Measurements from ENCODE around the gene MAT1A. TPM values are rescaled to one million over a fixed set of nuclear protein-coding genes. Genes with fewer than 3 reads are reported as not detected.

The MAT1A gene
- total RNA-seq (ENCODE audit: unreplicated experiment): not detected
- long read RNA-seq: 0 reads

DNA sequence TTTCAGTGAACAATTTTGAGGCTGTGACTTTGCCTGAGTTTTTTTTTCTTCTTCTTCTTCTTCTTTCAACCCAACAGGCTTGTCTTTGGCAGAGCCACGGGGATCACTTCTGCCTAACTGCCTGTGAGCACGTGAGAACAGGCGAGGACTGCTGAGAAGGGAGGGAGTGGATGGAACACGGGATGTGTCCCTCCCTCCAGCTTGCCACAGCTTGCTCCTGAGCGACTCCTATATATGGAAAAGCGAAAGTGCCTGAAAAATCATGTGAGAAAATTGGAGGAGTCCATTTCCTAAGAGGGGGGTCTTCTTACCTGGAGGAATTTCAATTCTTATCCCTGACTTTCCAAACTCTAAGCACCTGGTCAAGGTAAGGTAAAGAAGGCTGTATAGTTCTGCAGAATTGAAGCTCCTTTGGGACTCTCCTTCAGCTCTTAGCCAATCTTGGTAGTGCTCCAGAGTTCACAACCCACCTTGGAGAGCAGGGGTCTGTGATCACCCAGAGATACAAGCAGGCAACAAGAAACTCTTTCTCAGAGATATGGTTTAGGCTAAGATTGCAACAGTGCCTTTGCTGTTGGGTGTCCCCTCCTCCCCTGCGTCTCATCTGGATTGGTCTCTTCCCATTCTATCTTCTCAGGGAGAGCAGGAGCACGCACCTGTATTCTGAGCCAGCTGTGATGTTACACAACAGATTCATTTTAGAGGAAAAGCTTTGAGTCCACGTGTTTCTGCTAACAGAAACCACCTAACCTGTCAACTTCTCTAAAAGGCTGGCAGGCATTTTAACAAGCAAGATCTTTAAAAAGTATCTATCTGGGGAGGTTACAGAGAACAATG, at the start of gene MAT1A:
MAT1A (minus strand) TSS at position 208 of the 837 bp plus-strand sequence. CDS start 235 bp downstream, outside the sequence.
- TF ChIP-seq, protein P1, sequence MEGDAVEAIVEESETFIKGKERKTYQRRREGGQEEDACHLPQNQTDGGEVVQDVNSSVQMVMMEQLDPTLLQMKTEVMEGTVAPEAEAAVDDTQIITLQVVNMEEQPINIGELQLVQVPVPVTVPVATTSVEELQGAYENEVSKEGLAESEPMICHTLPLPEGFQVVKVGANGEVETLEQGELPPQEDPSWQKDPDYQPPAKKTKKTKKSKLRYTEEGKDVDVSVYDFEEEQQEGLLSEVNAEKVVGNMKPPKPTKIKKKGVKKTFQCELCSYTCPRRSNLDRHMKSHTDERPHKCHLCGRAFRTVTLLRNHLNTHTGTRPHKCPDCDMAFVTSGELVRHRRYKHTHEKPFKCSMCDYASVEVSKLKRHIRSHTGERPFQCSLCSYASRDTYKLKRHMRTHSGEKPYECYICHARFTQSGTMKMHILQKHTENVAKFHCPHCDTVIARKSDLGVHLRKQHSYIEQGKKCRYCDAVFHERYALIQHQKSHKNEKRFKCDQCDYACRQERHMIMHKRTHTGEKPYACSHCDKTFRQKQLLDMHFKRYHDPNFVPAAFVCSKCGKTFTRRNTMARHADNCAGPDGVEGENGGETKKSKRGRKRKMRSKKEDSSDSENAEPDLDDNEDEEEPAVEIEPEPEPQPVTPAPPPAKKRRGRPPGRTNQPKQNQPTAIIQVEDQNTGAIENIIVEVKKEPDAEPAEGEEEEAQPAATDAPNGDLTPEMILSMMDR (IDR thresholded peaks at IDR 0.05; ENCODE audit: partially characterized antibody, unreplicated experiment): no peak
- Mint-ChIP-seq H3K27ac (ENCODE audit: unreplicated experiment) (no peak within 1 kb of the TSS), H3K4me3 (ENCODE audit: unreplicated experiment) (no peak within 1 kb of the TSS), H3K4me1 (ENCODE audit: low read depth, unreplicated experiment) (no peaks in the 10 kb centered on the region), H3K9me3 (ENCODE audit: unreplicated experiment) (peaks cover 1% of the 10 kb centered on the region), H3K27me3 (ENCODE audit: unreplicated experiment) (peaks cover 3% of the 10 kb centered on the region), H3K36me3 (ENCODE audit: unreplicated experiment) (no peaks in the 10 kb centered on the region)
- no peak for DNase-seq

DNA sequence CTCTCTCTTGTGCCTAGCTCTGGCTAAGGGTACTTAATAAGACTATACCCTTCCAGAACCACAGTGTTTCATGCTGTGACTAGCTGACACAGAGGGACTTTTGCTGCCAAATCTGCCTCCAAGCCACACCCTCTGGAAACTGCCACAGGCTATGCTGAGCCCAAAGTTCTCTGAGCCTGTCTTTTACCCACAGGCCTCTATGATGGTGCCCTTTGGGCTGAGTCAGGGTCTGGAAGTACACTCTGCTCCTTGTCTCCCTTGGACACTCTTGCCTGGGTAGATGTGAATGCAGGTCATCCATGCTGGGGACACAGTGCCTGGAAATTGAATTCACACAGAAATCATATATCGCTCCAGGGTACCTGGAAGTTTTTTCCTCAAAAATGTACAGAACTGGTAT, 44.5 kb upstream of the MAT1A start:
- no peaks in the 10 kb centered on the region for H3K9me3 Mint-ChIP-seq (ENCODE audit: unreplicated experiment)
- no peak overlapping the region for H3K4me3 Mint-ChIP-seq (ENCODE audit: unreplicated experiment)
- H3K27ac Mint-ChIP-seq (ENCODE audit: unreplicated experiment): no peak overlapping the region
- no peak for DNase-seq
- TF ChIP-seq, protein P1 (IDR thresholded peaks at IDR 0.05; ENCODE audit: partially characterized antibody, unreplicated experiment): no peak
- H3K36me3 Mint-ChIP-seq (ENCODE audit: unreplicated experiment): no peaks in the 10 kb centered on the region
- no peaks in the 10 kb centered on the region for H3K4me1 Mint-ChIP-seq (ENCODE audit: low read depth, unreplicated experiment)
- no peaks in the 10 kb centered on the region for H3K27me3 Mint-ChIP-seq (ENCODE audit: unreplicated experiment)

DNA sequence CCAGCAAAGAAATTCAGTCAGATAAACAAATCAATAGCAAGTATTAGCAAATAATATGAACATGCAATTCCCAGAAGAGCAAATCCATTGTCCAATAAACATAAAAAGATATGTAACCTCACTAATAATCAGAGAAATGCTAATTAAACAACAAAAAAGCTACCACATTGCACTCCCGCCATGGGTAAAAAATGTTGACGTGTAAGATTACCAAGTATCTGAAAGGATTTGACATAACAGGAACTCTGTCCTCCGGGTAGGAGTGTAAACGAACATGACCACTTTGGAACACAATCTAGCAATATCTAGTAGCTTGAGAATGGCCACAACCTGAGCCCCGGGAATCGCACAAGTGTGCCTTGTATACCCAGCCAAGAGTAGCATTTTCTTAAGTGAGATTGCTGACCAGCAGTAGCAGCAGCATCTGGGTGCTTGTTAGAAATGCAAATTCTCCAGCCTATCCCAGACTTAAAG, 35.5 kb upstream of the MAT1A start:
- peaks cover 4% of the 10 kb centered on the region for H3K4me1 Mint-ChIP-seq (ENCODE audit: low read depth, unreplicated experiment)
- DNase-seq: no peak
- H3K4me3 Mint-ChIP-seq (ENCODE audit: unreplicated experiment): no peak overlapping the region
- H3K27ac Mint-ChIP-seq (ENCODE audit: unreplicated experiment): no peak overlapping the region
- H3K27me3 Mint-ChIP-seq (ENCODE audit: unreplicated experiment): peaks cover 2% of the 10 kb centered on the region
- H3K36me3 Mint-ChIP-seq (ENCODE audit: unreplicated experiment): no peaks in the 10 kb centered on the region
- TF ChIP-seq, protein P1 (IDR thresholded peaks at IDR 0.05; ENCODE audit: partially characterized antibody, unreplicated experiment): no peak
- H3K9me3 Mint-ChIP-seq (ENCODE audit: unreplicated experiment): no peaks in the 10 kb centered on the region

DNA sequence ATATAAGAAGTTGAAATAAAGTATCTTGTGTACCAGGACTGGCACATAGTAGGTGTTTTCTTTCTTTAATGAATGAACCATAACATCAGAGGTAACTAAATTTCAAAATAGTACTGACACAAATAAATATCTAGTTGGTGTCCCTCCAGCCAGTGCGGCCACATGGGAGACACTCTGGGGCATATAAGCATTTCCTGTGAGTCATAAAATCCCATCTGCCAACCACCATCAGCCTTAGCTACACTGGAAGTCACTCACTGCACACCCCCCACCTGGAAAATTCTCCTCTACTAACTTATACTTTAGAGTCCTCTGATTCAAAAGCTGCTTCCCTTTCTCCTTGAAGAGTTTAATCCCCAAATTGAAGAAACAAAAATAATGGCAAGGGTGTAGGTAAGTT, 34.6 kb upstream of the MAT1A start:
- DNase-seq: no peak
- H3K9me3 Mint-ChIP-seq (ENCODE audit: unreplicated experiment): no peaks in the 10 kb centered on the region
- H3K4me3 Mint-ChIP-seq (ENCODE audit: unreplicated experiment): no peak overlapping the region
- peaks cover 2% of the 10 kb centered on the region for H3K27me3 Mint-ChIP-seq (ENCODE audit: unreplicated experiment)
- TF ChIP-seq, protein P1 (IDR thresholded peaks at IDR 0.05; ENCODE audit: partially characterized antibody, unreplicated experiment): no peak
- H3K36me3 Mint-ChIP-seq (ENCODE audit: unreplicated experiment): no peaks in the 10 kb centered on the region
- H3K27ac Mint-ChIP-seq (ENCODE audit: unreplicated experiment): no peak overlapping the region
- H3K4me1 Mint-ChIP-seq (ENCODE audit: low read depth, unreplicated experiment): peaks cover 4% of the 10 kb centered on the region

DNA sequence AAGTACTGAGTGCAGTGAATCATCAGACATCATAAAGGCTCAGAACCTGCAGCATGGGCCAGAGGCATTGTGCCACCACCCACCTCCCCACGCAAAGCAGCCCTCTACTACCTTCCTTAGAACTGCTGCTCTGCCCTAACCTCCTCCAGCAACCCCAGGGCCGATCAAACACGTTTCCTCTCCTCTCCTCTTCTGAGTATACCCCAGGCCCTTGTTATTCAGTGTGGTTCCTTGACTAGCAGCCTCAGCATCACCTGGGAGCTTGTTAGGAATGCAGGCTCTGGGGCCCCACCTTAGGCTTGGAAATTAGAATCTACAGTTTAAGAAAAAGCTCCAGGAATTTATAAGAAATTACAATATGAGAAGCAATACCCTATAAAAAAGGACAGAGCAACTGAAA, 33.9 kb upstream of the MAT1A start:
- Mint-ChIP-seq H3K27me3 (ENCODE audit: unreplicated experiment) (peaks cover 2% of the 10 kb centered on the region), H3K36me3 (ENCODE audit: unreplicated experiment) (no peaks in the 10 kb centered on the region), H3K9me3 (ENCODE audit: unreplicated experiment) (no peaks in the 10 kb centered on the region), H3K27ac (ENCODE audit: unreplicated experiment) (no peak overlapping the region), H3K4me1 (ENCODE audit: low read depth, unreplicated experiment) (peaks cover 4% of the 10 kb centered on the region), H3K4me3 (ENCODE audit: unreplicated experiment) (no peak overlapping the region)
- no peak for DNase-seq
- TF ChIP-seq, protein P1 (IDR thresholded peaks at IDR 0.05; ENCODE audit: partially characterized antibody, unreplicated experiment): no peak

All from glutamatergic neuron (in vitro differentiated cells).